A549 (cell line): ENCODE data around the gene LYPLA2. TPM values are rescaled to one million over a fixed set of nuclear protein-coding genes. Genes with fewer than 3 reads are reported as not detected.
A peak's percentile ranks its signal among the peaks of the same experiment; 100 is the strongest.
"Not testable (repeated sequence)": the region's sequence is repeated elsewhere in the genome, so short reads cannot be mapped to it uniquely, and the experiment has no call there.

Experiments used
- ATAC-seq, 2 experiments: fragments of 200-7000 bp in 1 of 2; fragments of >200 bp in 1 of 2; cut with Nextera tagmentation in 1 of 2; cut with Tn5 transposase in 1 of 2; 3 replicates each; pipeline versions ENCODE4 v1.8.0 to v1.9.1; 2018 to 2020; ENCODE audit warnings: mild to moderate bottlenecking in 1 of 2, moderate library complexity in 1 of 2
- CTCF ChIA-PET: fragments of 300-600 bp; sonication (Branson Sonifier 250); formaldehyde crosslinking; extraction: SDS; loops from one replicate; lab custom pipeline; 2021; ENCODE audit warnings: antibody characterized with exemption, inconsistent platforms; lab: Yijun Ruan, JAX
- POLR2A ChIA-PET: fragments of 350-600 bp; formaldehyde crosslinking; extraction: SDS; loops from one replicate; lab custom pipeline; 2021; ENCODE audit warnings: antibody characterized with exemption, inconsistent platforms; lab: Yijun Ruan, JAX
- DNase-seq, 2 experiments: peaks; one replicate each; pipeline versions ENCODE4 v3.0.0 to v3.0.0-alpha.2; 2011 to 2016; ENCODE audit warnings: low read depth in 1 of 2, low spot score in 1 of 2
- FAIRE-seq: peaks from 2 replicates; lab custom pipeline; 2011; peaks lifted over from hg19 to GRCh38; lab: Jason Lieb, UNC
- H3K27ac ChIP-seq, 2 experiments: fragments of >200 bp; sonication (Bioruptor Twin); formaldehyde crosslinking; 3 replicates each; pipeline ENCODE4 v1.5.1; 2016 to 2017
- H3K4me1 ChIP-seq: fragments of >200 bp; sonication (Bioruptor Twin); formaldehyde crosslinking; 3 replicates; pipeline ENCODE4 v1.6.1; 2016
- H3K4me2 ChIP-seq: fragments of >200 bp; sonication (Bioruptor Twin); formaldehyde crosslinking; 3 replicates; pipeline ENCODE4 v1.6.1; 2016
- H3K4me3 ChIP-seq: fragments of >200 bp; sonication (Bioruptor Twin); formaldehyde crosslinking; 3 replicates; pipeline ENCODE4 v1.5.1; 2016
- H3K9me3 ChIP-seq: fragments of >200 bp; sonication (Bioruptor Twin); formaldehyde crosslinking; 3 replicates; pipeline ENCODE4 v1.6.1; 2016
- CEBPB ChIP-seq, 2 experiments: fragments of >200 bp in 1 of 2; sonication (Bioruptor Twin) in 1 of 2; formaldehyde crosslinking in 1 of 2; IDR thresholded peaks; 2 replicates each; pipeline ENCODE4 v1.6.1; 2012 to 2016
- CHD4 ChIP-seq: fragments of 200-600 bp; sonication (generic); IDR thresholded peaks from 2 replicates; pipeline ENCODE4 v1.6.1; 2016; ENCODE audit warnings: antibody characterized with exemption, mild to moderate bottlenecking, borderline replicate concordance
- EHF ChIP-seq: fragments of 250-450 bp; sonication (Bioruptor Pico); IDR thresholded peaks from 2 replicates; pipeline ENCODE4 v1.5.0; 2020; ENCODE audit warnings: mild to moderate bottlenecking
- GATA3 ChIP-seq: IDR thresholded peaks from 2 replicates; pipeline ENCODE4 v1.6.1; 2012; ENCODE audit warnings: borderline replicate concordance
- HEYL ChIP-seq: fragments of 250-450 bp; sonication (Bioruptor Pico); IDR thresholded peaks from 2 replicates; pipeline ENCODE4 v1.8.0; 2021; ENCODE audit warnings: mild to moderate bottlenecking, moderate library complexity
- HMGXB4 ChIP-seq: fragments of 250-450 bp; sonication (Bioruptor Pico); IDR thresholded peaks from 2 replicates; pipeline ENCODE4 v1.5.0; 2021; ENCODE audit warnings: mild to moderate bottlenecking, moderate library complexity, borderline replicate concordance
- HOXA7 ChIP-seq: fragments of 250-450 bp; sonication (Bioruptor Pico); IDR thresholded peaks from 2 replicates; pipeline ENCODE4 v1.5.0; 2020; ENCODE audit warnings: mild to moderate bottlenecking, moderate library complexity
- HOXB5 ChIP-seq: fragments of 250-450 bp; sonication (Bioruptor Pico); IDR thresholded peaks from 2 replicates; pipeline ENCODE4 v1.5.0; 2020; ENCODE audit warnings: mild to moderate bottlenecking, moderate library complexity
- JUN ChIP-seq, 2 experiments: fragments of >200 bp; sonication (Bioruptor Twin); formaldehyde crosslinking; IDR thresholded peaks; 2 replicates in 1 of 2; 3 replicates in 1 of 2; pipeline ENCODE4 v1.6.1; 2016 to 2017
- JUNB ChIP-seq: fragments of >200 bp; sonication (Bioruptor Twin); formaldehyde crosslinking; IDR thresholded peaks from 2 replicates; pipeline ENCODE4 v1.6.1; 2016
- KDM1A ChIP-seq: fragments of 200-600 bp; sonication (generic); IDR thresholded peaks from 2 replicates; pipeline ENCODE4 v1.6.1; 2016; ENCODE audit warnings: low read depth, mild to moderate bottlenecking
- MYC ChIP-seq: IDR thresholded peaks from 2 replicates; pipeline ENCODE4 v1.6.1; 2012; ENCODE audit warnings: mild to moderate bottlenecking, inconsistent platforms, low read length, improper control_type of control experiment, borderline replicate concordance
- POLR2A ChIP-seq: IDR thresholded peaks from 2 replicates; pipeline ENCODE4 v1.6.1; 2012; ENCODE audit warnings: mild to moderate bottlenecking, low read length
- RCOR1 ChIP-seq: fragments of 150-350 bp; IDR thresholded peaks from 2 replicates; pipeline ENCODE4 v1.6.1; 2014; ENCODE audit warnings: antibody characterized with exemption, low read length, low read depth
- RFX5 ChIP-seq: fragments of 450-650 bp; IDR thresholded peaks from 2 replicates; pipeline ENCODE4 v1.7.1; 2014; ENCODE audit warnings: antibody characterized with exemption, mild to moderate bottlenecking, moderate library complexity
- RNF2 ChIP-seq: fragments of 200-600 bp; sonication (generic); IDR thresholded peaks from 2 replicates; pipeline ENCODE4 v1.6.1; 2016; ENCODE audit warnings: low read depth, mild to moderate bottlenecking, antibody characterized with exemption, moderate library complexity, borderline replicate concordance
- TP53 ChIP-seq: fragments of 250-450 bp; sonication (Bioruptor Pico); IDR thresholded peaks from 2 replicates; pipeline ENCODE4 v1.5.0; 2021; ENCODE audit warnings: mild to moderate bottlenecking, moderate library complexity
- ZC3H11A ChIP-seq: fragments of 450-650 bp; IDR thresholded peaks from 2 replicates; pipeline ENCODE4 v1.6.1; 2014; ENCODE audit warnings: antibody characterized with exemption, mild to moderate bottlenecking
- WGBS: methylation state at CpG from one replicate; pipeline ENCODE4 v1.1.6; 2017; ENCODE audit errors: missing lambda C conversion rate; 5-methylcytosine and 5-hydroxymethylcytosine counted together
- polyA plus RNA-seq, 4 experiments: library from polyadenylated mRNA; depleted of rRNA in 3 of 4; stranded (reverse); fragments of >200 nt; fragmentation: RNase III in 1 of 4; extraction: RNeasy Plus Mini Kit Qiagen cat#74134 plus additional on column Dnase treatment in 1 of 4; gene quantifications; 2 replicates in 3 of 4; 3 replicates in 1 of 4; pipeline ENCODE4 v1.2.3, GENCODE V29; 2011 to 2017
- TF ChIP-seq, protein P1 (sequence below): IDR thresholded peaks from 2 replicates; pipeline ENCODE4 v1.6.1; 2012
- TF ChIP-seq, protein P2 (sequence below): IDR thresholded peaks from 2 replicates; pipeline ENCODE4 v1.6.1; 2012
- TF ChIP-seq, protein P3 (sequence below): fragments of 200-600 bp; sonication (generic); IDR thresholded peaks from 2 replicates; pipeline ENCODE4 v1.6.1; 2016; ENCODE audit warnings: antibody characterized with exemption, mild to moderate bottlenecking, moderate library complexity

LYPLA2 gene
- polyA plus RNA-seq, 2 of the 4 experiments (the other 2 are of a cell fraction) = 17.8 to 49.2 TPM

GRCh38 chr1:23825076-23825761 is 34.3 kb downstream of the LYPLA2 start, which contains the start of gene HMGCL (continued):
- no peak for TF ChIP-seq RFX5
- TF ChIP-seq, all 56 proteins: peak for 8

DNA sequence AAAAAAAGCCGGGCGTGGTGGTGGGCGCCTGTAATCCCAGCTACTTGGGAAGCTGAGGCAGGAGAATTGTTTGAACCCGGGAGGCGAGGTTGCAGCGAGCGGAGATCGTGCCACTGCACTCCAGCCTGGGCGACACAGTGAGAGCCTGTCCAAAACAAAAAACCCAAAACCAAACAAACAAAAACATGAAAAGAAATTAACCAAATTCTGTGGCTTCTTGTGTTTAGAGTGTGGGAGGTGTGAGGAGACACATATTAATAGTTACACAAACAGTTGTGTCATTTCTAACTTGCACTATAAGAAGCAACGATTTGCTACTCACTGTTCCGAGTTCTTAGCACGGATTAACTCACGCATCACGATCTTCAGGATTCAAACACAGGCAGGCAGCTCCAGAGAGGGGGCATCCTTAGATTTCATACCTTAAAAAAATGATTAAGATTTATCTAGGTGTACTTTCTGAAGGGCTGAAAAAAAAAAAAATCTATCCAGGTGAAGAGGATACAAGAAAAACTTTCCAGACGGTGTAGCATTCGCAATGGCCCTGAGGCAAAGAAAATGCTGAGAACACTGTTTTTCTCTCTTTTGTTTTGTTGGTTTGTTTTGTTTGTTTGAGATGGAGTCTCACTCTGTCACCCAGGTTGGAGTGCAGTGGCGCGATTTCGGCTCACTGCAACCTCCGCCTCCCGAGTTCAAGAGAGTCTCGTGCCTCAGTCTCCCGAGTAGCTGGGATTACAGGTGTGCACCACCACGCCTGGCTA is 35.0 kb downstream of the LYPLA2 start:
- POLR2A ChIA-PET = interaction anchor here (0.6 to 1.6 kb wide), 6 partner anchors 9 to 341 kb away, joined by 3 to 9 read pairs (median 4); partner anchors contain the start of gene PITHD1
- DNase-seq (no peak), ATAC-seq (no peak), FAIRE-seq (no peak)
- H3K4me2 ChIP-seq = peak overlapping the region; percentile 82
- TF ChIP-seq RNF2 (no peak), RCOR1 (no peak), CEBPB (IDR thresholded peaks at IDR 0.05) (no peak), CHD4 (no peak), GATA3 (no peak), HEYL (no peak), TP53 (CRISPR knock-in tag) (no peak), JUNB (no peak), ZC3H11A (no peak), KDM1A (no peak), HMGXB4 (no peak), POLR2A (no peak), JUN (IDR thresholded peaks at IDR 0.05) (no peak), HOXB5 (CRISPR knock-in tag) (no peak), MYC (no peak), EHF (CRISPR knock-in tag) (no peak), HOXA7 (no peak)
- TF ChIP-seq, protein P1, sequence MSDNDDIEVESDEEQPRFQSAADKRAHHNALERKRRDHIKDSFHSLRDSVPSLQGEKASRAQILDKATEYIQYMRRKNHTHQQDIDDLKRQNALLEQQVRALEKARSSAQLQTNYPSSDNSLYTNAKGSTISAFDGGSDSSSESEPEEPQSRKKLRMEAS = no peak
- TF ChIP-seq, protein P2, sequence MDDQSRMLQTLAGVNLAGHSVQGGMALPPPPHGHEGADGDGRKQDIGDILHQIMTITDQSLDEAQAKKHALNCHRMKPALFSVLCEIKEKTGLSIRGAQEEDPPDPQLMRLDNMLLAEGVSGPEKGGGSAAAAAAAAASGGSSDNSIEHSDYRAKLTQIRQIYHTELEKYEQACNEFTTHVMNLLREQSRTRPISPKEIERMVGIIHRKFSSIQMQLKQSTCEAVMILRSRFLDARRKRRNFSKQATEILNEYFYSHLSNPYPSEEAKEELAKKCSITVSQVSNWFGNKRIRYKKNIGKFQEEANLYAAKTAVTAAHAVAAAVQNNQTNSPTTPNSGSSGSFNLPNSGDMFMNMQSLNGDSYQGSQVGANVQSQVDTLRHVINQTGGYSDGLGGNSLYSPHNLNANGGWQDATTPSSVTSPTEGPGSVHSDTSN = no peak
- TF ChIP-seq, protein P3, sequence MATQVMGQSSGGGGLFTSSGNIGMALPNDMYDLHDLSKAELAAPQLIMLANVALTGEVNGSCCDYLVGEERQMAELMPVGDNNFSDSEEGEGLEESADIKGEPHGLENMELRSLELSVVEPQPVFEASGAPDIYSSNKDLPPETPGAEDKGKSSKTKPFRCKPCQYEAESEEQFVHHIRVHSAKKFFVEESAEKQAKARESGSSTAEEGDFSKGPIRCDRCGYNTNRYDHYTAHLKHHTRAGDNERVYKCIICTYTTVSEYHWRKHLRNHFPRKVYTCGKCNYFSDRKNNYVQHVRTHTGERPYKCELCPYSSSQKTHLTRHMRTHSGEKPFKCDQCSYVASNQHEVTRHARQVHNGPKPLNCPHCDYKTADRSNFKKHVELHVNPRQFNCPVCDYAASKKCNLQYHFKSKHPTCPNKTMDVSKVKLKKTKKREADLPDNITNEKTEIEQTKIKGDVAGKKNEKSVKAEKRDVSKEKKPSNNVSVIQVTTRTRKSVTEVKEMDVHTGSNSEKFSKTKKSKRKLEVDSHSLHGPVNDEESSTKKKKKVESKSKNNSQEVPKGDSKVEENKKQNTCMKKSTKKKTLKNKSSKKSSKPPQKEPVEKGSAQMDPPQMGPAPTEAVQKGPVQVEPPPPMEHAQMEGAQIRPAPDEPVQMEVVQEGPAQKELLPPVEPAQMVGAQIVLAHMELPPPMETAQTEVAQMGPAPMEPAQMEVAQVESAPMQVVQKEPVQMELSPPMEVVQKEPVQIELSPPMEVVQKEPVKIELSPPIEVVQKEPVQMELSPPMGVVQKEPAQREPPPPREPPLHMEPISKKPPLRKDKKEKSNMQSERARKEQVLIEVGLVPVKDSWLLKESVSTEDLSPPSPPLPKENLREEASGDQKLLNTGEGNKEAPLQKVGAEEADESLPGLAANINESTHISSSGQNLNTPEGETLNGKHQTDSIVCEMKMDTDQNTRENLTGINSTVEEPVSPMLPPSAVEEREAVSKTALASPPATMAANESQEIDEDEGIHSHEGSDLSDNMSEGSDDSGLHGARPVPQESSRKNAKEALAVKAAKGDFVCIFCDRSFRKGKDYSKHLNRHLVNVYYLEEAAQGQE = no peak
- peak overlapping the region; percentile 85 to 100 for H3K27ac ChIP-seq
- no peaks in the 10 kb centered on the region for H3K9me3 ChIP-seq
- no peaks in the 10 kb centered on the region; the same call in 1 of the 3 replicates for H3K4me1 ChIP-seq
- CTCF ChIA-PET = interaction anchor here (0.6 to 8.4 kb wide), 2 partner anchors 16 to 91 kb away, joined by 3 to 57 read pairs; no protein-coding TSS in a partner anchor
- H3K4me3 ChIP-seq = peak overlapping the region; percentile 80
- WGBS = 62% methylated on average over 24 of the region's 24 CpGs

DNA sequence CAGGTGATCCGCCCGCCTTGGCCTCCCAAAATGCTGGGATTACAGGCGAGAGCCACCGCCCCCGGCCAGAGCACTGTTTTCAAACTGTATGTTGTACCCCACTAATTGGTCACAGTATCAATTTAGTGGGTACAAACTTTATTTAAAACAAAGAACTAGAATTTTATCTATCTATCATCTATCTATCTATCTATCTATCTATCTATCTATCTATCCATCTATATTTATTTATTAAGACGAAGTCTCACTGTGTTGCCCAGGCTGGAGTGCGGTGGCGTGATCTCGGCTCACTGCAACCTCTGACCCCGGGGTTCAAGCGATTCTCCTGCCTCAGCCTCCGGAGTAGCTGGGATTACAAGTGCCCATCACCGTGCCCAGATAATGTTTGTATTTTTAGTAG is 35.6 kb downstream of the LYPLA2 start:
- H3K4me1 ChIP-seq, H3K4me3 ChIP-seq, POLR2A ChIA-PET, H3K27ac ChIP-seq, H3K9me3 ChIP-seq, FAIRE-seq, ATAC-seq, CTCF ChIA-PET, H3K4me2 ChIP-seq, DNase-seq: not testable (repeated sequence)
- 91% methylated on average over 13 of the region's 13 CpGs for WGBS
